GM12892 (cell line): ENCODE results near the gene NCOR2.

ENCODE experiments used
- DNase-seq: peaks from one replicate; pipeline ENCODE4 v3.0.0; 2011; ENCODE audit not compliant: insufficient read length
- FAIRE-seq: peaks from 2 replicates; lab custom pipeline; 2011; peaks lifted over from hg19 to GRCh38; lab: Jason Lieb, UNC
- POLR2A ChIP-seq: IDR thresholded peaks from 2 replicates; pipeline ENCODE4 v1.6.1; 2011; ENCODE audit warnings: low read depth, low read length, control low read depth
- POLR2AphosphoS5 ChIP-seq: IDR thresholded peaks from 2 replicates; pipeline ENCODE4 v1.6.1; 2011; ENCODE audit warnings: low read depth, low read length, control low read depth
- TAF1 ChIP-seq: IDR thresholded peaks from 2 replicates; pipeline ENCODE4 v1.6.1; 2011; ENCODE audit warnings: low read depth, mild to moderate bottlenecking, control low read depth, low read length, borderline replicate concordance

The NCOR2 gene

DNA sequence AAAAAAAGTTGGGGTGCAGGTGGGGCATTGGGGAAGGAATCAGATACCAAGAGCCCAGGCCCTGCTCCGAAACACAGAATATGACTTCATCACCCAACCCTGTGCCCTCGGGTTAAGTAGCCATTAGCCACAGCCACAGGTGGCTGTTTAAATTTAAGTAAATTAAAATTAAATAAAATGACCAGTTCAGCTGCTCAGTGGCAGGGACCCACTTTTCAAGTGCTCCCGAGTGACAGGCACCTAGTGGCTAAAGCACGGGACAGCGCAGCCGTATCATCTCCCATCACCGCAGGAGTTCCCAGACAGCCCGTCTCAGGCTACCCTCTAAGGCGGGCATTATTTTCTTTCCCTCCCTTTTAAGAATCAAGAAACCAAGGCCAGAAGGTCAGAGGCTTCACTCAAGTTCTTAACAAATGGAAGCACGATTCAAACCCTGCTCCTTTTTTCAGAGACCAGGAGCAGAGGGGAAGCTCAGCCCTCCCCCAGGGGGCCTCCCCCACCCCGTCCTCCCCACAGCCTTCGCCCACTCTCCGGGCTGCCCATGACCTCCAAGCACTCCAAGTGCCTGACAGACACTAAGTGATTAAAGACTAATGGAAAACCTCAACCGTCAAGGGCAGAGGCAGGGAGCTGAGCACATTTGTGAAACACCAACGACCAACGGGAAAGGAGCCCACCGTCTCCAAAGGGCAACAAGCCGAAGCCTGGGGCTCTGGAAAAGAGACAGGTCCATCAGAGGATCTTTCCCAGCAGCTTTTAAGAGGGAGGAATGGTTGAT is 5.2 kb downstream of the NCOR2 start:
- FAIRE-seq (no peak), DNase-seq (no peak)
- TF ChIP-seq POLR2A (no peak), POLR2AphosphoS5 (no peak), TAF1 (no peak)

DNA sequence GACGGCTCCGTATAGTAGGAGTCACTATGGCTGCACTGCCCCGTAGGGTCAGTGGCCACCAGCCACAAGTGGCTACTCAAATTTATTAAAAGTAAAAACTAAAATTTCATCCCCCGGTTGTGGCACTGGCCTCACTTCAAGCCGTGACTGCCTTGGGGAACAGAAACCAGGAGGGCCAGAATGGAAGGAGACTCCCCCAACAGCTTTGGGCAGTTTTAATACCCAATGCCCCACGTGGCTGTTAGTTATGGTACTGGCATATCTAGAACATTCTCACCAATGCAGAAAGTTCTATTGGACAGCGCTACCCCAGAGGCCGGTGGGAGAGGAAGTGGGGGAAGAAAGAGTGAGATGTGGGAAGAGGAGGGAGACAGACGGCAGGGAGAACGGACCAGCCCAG is 6.2 kb downstream of the NCOR2 start:
- no peak for FAIRE-seq
- TF ChIP-seq POLR2A (no peak), POLR2AphosphoS5 (no peak), TAF1 (no peak)
- DNase-seq: no peak

DNA sequence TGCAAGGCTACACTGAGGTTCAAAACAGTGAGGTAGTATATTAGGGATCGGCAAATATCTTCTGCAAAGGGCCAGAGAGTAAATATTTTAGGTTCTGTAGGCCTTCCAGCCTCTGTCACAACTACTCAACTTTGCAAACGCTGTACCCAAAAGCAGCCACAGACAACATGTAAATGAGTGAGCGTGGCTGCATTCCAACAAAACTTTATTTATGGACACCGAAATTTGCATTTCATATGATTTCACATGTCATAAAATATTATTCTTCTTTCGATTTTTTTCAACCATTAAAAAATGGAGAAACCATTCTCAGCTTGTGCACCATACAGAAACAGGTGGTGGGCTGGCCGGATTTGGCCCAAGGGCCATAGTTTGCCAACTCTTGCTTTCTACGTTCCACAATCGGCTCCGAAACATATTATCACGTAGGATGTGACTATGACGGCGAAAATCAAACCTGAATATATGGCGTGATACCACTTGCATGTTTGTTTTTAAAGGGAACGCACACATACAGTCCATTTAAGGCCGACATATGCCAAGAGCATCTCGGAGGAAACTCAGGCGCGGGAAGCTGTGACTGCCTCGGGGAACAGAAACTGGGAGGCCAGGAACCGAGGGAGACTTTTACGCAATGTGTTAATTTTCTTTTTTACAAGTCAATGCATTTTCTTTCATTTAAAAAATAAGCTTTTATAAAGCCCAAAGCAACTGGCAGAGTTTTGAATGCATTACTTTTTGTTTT is 7.1 kb downstream of the NCOR2 start:
- FAIRE-seq (no peak), DNase-seq (no peak)
- TF ChIP-seq TAF1 (no peak), POLR2A (no peak), POLR2AphosphoS5 (no peak)

DNA sequence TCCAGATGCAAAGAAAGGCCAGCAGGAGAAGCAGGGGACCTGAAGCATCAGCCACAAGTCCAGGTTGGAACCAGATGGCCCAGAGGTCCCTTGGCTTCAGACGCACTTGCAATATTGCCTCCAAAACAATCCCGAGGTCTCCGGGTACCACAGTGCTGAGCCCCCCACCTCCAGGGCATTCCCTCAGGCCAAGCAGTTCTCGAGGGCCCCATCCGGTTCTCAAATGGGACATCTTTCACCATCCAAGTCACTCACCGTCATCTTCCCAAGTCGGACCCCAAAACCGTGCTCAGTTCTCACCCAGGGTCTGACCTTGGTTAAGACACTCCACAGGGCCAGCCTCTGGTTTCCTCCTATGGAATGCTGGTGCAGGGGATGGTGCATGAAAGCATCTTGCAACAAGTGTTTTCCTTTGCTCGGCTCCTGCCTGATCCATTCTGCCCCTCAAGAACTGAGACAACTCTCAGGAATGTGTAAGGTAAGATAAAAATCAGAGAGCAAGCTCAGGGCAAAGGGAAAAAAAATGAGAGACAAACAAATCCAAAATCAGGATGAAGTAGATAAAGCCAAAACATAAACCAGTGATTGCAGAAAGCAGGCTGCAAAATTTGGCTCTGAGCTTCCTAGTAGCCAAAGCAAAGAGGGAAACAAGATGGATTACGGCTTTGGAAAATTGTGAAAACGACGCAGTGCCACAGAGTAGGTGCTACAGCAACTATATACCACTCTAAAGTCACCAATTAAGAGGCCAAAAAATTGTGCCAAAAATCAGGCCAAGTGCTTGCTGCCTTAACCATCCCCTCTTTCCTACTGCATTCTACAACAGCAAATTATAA is 8.0 kb downstream of the NCOR2 start:
- DNase-seq (no peak), FAIRE-seq (no peak)
- TF ChIP-seq POLR2AphosphoS5 (no peak), TAF1 (no peak), POLR2A (no peak)

DNA sequence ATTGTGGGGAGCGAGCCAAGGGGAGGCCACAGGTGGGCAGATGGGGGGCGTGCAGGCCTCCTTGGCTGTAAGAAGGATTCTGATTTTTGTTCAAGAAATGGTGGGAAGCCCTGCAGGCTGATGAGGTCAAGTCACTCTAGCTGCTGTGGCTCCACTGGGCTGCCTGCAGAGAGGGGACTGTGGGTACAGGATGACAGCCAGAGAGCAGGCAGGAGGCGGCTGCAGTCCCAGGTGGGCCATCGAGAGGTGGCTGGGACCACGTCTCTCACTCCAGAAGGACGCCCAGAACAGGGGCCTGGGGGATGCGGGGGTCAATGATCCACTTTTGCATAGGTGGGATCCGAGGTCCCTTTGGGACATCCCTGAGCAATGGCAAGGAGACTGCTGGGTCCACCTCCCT is 9.1 kb downstream of the NCOR2 start:
- TF ChIP-seq POLR2AphosphoS5: no peak
- no peak for TF ChIP-seq TAF1
- no peak for TF ChIP-seq POLR2A
- no peak for DNase-seq
- no peak for FAIRE-seq

DNA sequence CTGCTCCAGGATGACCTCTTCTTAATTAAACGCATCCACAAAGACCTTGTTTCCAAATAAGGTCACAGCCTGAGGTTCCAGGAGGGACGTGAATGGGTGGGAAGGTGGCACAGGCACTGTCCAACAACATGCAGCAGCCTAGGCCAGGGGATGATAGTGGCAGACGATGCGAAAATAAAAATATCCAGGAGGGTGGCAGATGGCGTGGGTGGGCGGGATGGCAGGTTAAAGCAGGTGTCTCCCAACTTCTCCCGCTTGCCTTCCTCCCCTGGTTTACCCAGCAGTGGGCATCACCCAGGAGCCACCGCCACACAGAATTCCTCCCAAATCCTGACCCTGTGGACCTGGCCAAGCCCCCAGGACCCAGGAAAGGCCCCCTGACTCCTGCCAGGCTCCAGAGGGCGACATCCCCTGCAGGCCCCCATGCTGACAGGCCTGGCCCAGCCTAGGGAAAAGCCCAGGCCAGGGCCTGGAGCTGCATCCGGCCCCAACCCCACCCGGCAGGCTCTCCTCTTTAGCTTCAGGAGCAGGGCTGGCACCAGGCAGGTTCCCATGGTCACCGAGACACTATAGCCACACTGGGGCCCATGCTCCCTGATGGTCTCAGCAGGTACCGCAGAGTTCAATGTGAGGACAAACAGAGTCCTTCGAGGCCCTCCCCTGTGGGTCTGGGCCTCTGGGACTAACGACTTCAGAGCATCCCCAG is 9.7 kb downstream of the NCOR2 start:
- DNase-seq: no peak
- no peak for FAIRE-seq
- TF ChIP-seq POLR2A (no peak), POLR2AphosphoS5 (no peak), TAF1 (no peak)

DNA sequence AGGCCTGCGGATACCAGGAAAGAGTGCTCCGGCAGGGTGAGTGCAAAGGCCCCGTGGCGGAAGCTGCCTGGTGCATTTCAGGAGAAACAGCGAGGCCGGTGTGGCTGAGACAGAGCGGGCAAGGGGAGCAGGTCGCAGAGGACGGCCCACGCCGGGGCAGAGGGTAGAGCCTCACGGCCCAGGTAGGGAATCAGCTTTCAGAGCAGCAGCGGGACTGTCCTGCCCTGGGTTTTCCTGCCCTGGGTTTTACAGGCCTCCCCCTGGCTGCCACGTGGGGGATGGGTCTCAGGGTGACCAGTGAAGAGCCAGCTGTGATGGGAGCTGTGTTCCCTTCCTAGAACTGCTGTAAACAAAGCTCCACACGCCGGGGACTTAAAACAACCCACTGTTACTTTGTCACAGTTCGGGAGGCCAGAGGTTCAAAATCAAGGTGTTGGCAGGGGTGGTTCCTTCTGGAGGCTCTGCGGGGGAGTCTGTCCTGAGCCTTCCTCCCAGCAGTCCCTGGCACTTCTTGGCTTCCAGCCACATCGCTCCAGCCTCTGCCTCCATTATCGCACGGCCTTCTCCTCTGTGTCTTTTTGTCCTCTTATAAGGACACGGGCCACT is 10.4 kb downstream of the NCOR2 start:
- TF ChIP-seq POLR2AphosphoS5 (no peak), POLR2A (no peak), TAF1 (no peak)
- FAIRE-seq: no peak
- DNase-seq: no peak

DNA sequence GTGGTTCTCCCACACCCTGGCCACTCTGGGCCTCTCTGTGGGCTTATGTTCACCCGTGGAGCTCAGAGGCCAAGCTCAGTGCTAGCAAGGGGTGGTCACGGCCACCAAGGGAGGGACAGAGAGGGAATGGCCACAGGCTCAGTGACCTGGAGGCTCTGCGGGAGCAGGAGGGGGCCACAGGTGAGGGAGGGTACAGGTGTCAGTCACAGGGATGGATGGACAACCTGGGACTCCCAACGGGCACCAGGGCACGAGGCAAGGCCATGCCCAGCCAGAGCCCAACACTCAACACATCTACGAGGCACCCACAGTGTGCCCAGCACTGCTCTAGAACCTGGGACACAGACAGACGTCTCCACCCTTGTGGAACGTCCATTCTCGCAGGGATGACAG is 11.3 kb downstream of the NCOR2 start:
- FAIRE-seq: no peak
- 0 out of 2 replicates have a peak, but pooled peaks have one; percentile 18 for TF ChIP-seq POLR2AphosphoS5
- TF ChIP-seq POLR2A: no peak
- no peak for TF ChIP-seq TAF1
- DNase-seq: no peak

DNA sequence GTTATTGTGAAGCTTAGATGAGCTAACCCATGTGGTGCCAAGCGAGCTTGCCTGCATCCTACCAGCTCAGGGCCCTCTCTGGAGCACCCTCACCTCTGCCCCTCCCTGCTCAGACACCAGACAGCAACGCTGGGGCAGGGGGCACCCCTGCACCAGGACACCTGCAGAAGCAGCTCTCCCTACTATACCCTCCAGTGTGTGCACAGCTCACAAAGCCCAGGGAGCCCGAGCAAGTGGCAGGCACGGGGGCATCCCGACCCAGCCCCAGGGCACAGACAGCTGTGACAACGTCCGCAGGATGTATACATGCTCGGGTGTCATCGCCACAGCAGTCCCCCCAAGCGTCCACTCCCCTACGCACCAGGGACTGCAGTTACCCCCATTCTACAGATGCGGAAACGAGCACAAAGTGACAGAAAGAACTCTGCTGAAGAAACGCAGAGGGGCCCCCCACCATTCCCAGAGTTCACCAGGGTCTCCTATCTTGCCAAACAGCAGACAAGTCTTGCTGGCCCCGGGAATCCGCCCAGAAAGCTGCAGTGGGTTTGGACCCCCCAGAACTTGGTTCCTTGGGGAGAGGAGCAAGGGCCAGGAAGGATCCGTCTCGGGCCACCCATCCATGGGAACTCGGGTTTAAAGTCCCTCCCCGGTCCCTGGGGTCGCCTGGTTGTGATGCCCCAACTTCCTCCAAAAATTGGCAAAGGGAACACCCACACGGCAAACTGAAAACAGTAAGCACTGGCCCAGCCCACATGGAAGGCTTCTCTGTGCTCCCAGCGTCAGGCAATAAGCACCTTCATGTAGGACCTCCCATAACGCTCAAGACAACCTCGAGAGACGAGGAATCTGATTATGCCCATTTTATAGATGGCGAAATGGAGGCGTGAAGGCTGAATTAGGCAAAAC is 12.0 kb downstream of the NCOR2 start:
- TF ChIP-seq POLR2AphosphoS5 (no peak), POLR2A (no peak), TAF1 (no peak)
- DNase-seq (no peak), FAIRE-seq (no peak)

DNA sequence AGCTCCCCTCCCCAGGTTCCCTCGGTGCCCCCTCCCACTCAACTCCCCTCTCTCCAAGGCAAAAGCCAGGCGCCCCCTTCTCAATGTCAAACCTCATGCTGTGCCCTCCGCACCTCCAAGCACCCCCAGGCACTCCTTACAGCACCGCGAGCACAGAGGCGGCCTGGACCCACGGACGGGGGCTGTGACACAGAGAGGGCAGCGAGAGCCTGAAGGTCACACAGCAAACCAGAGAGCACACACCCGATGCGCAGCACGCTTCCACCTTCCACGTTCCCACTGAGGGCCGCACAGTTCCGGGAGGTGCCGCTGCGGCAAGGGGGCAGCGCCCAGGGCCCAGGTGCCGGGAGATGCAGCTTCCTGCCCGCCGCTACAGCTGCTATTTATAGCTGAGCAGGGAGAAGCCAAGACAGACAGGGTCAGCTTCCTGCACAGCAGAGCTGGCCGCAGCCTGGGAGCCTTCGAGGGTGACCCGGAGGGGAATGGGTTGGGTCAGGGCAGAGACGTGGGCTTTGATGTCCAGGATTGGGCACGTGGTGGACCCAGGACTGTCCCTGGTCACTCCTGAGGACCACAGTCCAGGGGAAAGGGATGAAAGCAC is 12.9 kb downstream of the NCOR2 start:
- no peak for DNase-seq
- no peak for FAIRE-seq
- no peak for TF ChIP-seq POLR2A
- no peak for TF ChIP-seq TAF1
- TF ChIP-seq POLR2AphosphoS5: no peak
